HEK293 (cell line): ENCODE measurements around the gene SLAIN2.

ENCODE experiments used
- CTCF ChIA-PET: fragments of 350-600 bp; formaldehyde crosslinking; extraction: SDS; loops from one replicate; lab custom pipeline; 2021; ENCODE audit warnings: antibody characterized with exemption; lab: Yijun Ruan, JAX
- POLR2A ChIA-PET: fragments of 300-600 bp; formaldehyde crosslinking; extraction: SDS; loops from one replicate; lab custom pipeline; 2020; ENCODE audit warnings: antibody characterized with exemption, inconsistent platforms; lab: Yijun Ruan, JAX
- H3K27ac ChIP-seq: fragments of 200-500 bp; sonication (Bioruptor generic); 2 replicates; pipeline ENCODE4 v1.5.1; 2014; ENCODE audit warnings: low read depth, low read length, control low read depth, inconsistent platforms; ENCODE audit errors: extremely low read depth
- H3K36me3 ChIP-seq, 2 experiments: fragments of 200-500 bp in 1 of 2; sonication (Bioruptor generic) in 1 of 2; 1 replicate in 1 of 2; 2 replicates in 1 of 2; pipeline ENCODE4 v1.5.1; 2014 to 2017; ENCODE audit warnings: inconsistent platforms in 2 of 2, low read length in 2 of 2; ENCODE audit not compliant: control insufficient read depth in 2 of 2, insufficient read depth in 1 of 2
- H3K4me1 ChIP-seq: fragments of 200-500 bp; sonication (Bioruptor generic); 2 replicates; pipeline ENCODE4 v1.5.1; 2014; ENCODE audit warnings: mild to moderate bottlenecking, low read length, inconsistent platforms; ENCODE audit not compliant: control insufficient read depth, insufficient read depth
- H3K4me3 ChIP-seq: 2 replicates; pipeline ENCODE4 v1.5.1; 2011; ENCODE audit warnings: low read depth, mild to moderate bottlenecking, control low read depth, low read length, moderate library complexity
- H3K9me3 ChIP-seq: fragments of 200-500 bp; sonication (Bioruptor generic); 2 replicates; pipeline ENCODE4 v1.5.1; 2014; ENCODE audit warnings: low read depth, low read length, inconsistent platforms; ENCODE audit not compliant: control insufficient read depth, insufficient read depth
- HOXD13 ChIP-seq: sonication (generic); formaldehyde crosslinking; IDR thresholded peaks from 2 replicates; pipeline ENCODE4 v1.8.0; 2022; ENCODE audit warnings: missing genetic modification reagents, borderline replicate concordance
- OVOL3 ChIP-seq: fragments of 450-650 bp; formaldehyde crosslinking; IDR thresholded peaks from 2 replicates; pipeline ENCODE4 v1.5.1; 2016; ENCODE audit warnings: missing biosample characterization, missing genetic modification characterization
- SP3 ChIP-seq: fragments of 450-650 bp; formaldehyde crosslinking; IDR thresholded peaks from 2 replicates; pipeline ENCODE4 v1.5.1; 2016; ENCODE audit warnings: missing biosample characterization, missing genetic modification characterization
- ZNF248 ChIP-seq: fragments of 450-650 bp; formaldehyde crosslinking; IDR thresholded peaks from 2 replicates; pipeline ENCODE4 v1.5.1; 2017; ENCODE audit warnings: missing biosample characterization, missing genetic modification characterization

SLAIN2 gene

DNA sequence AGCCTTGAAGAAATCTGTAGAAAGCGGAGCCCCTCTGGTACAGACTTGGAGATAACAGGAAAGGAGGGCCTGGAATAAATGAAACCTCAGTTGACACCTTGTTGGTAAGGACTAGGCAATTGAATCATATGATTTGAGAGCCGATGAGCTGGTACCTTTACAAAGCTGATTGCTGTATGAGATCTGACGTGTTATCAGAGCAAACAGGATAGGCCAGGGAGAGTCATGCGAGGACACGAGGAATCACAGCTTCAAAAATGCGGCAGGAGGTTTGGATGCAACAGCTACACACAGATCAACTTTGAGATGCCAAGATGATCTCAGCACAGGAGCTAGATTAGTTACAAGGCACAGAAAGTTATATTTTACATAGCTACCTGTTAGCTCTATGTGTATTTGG, 134.4 kb downstream of the SLAIN2 start:
- Histone ChIP-seq H3K4me3 (no peak overlapping the region), H3K9me3 (no peaks in the 10 kb centered on the region), H3K36me3 (no peaks in the 10 kb centered on the region), H3K27ac (no peak overlapping the region), H3K4me1 (no peaks in the 10 kb centered on the region)
- CTCF ChIA-PET = interaction anchor here (0.5 to 1.1 kb wide), 3 partner anchors 9 to 790 kb away, joined by 3 read pairs; no protein-coding TSS in a partner anchor
- POLR2A ChIA-PET = no interaction called here
- no peak for TF ChIP-seq OVOL3 (tag by site-specific recombination)
- no peak for TF ChIP-seq SP3 (tag by site-specific recombination)
- TF ChIP-seq ZNF248 (tag by site-specific recombination) = no peak
- no peak for TF ChIP-seq HOXD13 (CRISPR knock-in tag)
